HG03558 (cell line): Measurements from ENCODE around the gene TAX1BP1.

Source experiments
- ATAC-seq: cut with Tn5 transposase; IDR thresholded peaks from one replicate; pipeline ENCODE4 v1.9.1; 2021; ENCODE audit warnings: moderate number of reproducible peaks; ENCODE audit not compliant: unreplicated experiment; ENCODE audit errors: extremely low read depth

The TAX1BP1 gene

GRCh38 chr7:27872356-27873275 is 132.7 kb downstream of the TAX1BP1 start:
- no peak for ATAC-seq

GRCh38 chr7:27873981-27874957 is 134.3 kb downstream of the TAX1BP1 start:
- ATAC-seq = no peak

GRCh38 chr7:27875061-27875460 is 135.1 kb downstream of the TAX1BP1 start:
- ATAC-seq = no peak

- ATAC-seq = no peak
These were observed 135.9 kb downstream of the TAX1BP1 start for GRCh38 chr7:27875832-27876231.

GRCh38 chr7:27876756-27877155 is 136.8 kb downstream of the TAX1BP1 start:
- no peak for ATAC-seq
